NT2/D1 (cell line): Measurements from ENCODE around the gene AHRR.
"Not testable (repeated sequence)": the region's sequence is repeated elsewhere in the genome, so short reads cannot be mapped to it uniquely, and the experiment has no call there.

Experiments
- DNase-seq: peaks from one replicate; pipeline ENCODE4 v3.0.0-alpha.2; 2011; ENCODE audit warnings: low read depth, low spot score
- H3K27me3 ChIP-seq: 2 replicates; pipeline ENCODE4 v1.6.0; 2011; ENCODE audit warnings: mild to moderate bottlenecking; ENCODE audit not compliant: insufficient read length, insufficient read depth
- H3K36me3 ChIP-seq: 2 replicates; pipeline ENCODE4 v1.6.1; 2011; ENCODE audit warnings: mild to moderate bottlenecking, low read length, mixed read lengths; ENCODE audit not compliant: insufficient read depth, insufficient read length
- H3K4me1 ChIP-seq: 2 replicates; pipeline ENCODE4 v1.5.1; 2011; ENCODE audit not compliant: insufficient read depth, insufficient read length
- H3K4me3 ChIP-seq: 2 replicates; pipeline ENCODE4 v1.5.1; 2011; ENCODE audit warnings: low read depth; ENCODE audit not compliant: insufficient read length
- H3K9ac ChIP-seq: 2 replicates; pipeline ENCODE4 v1.6.0; 2011; ENCODE audit warnings: low read depth; ENCODE audit not compliant: insufficient read length
- H3K9me3 ChIP-seq: 2 replicates; pipeline ENCODE4 v1.5.1; 2011; ENCODE audit warnings: mild to moderate bottlenecking, low read length; ENCODE audit not compliant: insufficient read depth
- SUZ12 ChIP-seq: IDR thresholded peaks from 2 replicates; pipeline ENCODE4 v1.6.1; 2011; ENCODE audit not compliant: insufficient read length, insufficient read depth; ENCODE audit errors: extremely low read depth
- YY1 ChIP-seq: IDR thresholded peaks from 2 replicates; pipeline ENCODE4 v1.6.1; 2011; ENCODE audit not compliant: insufficient read length, insufficient read depth
- ZNF274 ChIP-seq: IDR thresholded peaks from 2 replicates; pipeline ENCODE4 v1.6.1; 2011; ENCODE audit warnings: mild to moderate bottlenecking, low read depth, low read length

The AHRR gene

DNA sequence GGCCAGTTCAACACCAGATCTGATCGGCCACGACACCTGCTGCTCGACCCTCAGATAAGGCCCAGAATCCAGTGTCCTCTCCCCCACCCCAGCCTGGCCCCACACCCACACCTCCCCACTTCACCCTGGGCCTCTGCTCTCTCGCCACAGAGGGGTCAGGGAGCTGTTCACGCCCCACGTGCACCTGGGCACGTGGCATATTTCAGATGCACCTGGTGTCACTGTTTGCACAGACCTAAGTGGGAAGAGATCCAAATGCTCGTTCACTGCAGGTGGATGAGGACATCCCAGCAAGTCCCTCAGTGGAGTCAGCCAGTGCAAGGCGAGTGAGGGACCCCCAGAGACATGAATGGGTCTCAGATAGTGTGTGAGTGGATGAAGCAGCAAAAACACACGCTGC is 25.3 kb upstream of the AHRR start:
- H3K4me1 ChIP-seq, H3K27me3 ChIP-seq, H3K9ac ChIP-seq, H3K9me3 ChIP-seq, H3K4me3 ChIP-seq, DNase-seq: not testable (repeated sequence)
- peaks cover 10% of the 10 kb centered on the region for H3K36me3 ChIP-seq

DNA sequence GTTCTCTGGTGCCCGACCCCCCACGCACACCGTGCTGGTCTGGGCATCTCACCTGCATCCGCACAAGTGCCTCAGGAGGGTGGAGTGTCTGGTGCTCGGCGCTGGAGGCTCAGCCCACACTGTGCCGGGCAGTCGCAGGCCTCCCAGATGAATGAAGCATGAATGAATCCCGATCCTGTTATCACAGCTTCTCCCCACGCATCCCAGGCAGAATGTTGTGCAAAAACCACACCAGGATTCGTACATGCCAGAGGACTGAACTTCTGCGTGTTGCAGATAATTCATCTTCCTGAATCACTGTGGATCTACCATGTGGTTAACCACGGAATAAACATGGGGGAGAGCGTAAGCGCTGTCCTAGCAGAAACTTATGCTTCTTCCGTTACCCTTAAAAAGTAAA is 24.6 kb upstream of the AHRR start:
- DNase-seq, H3K4me3 ChIP-seq, H3K9me3 ChIP-seq, H3K9ac ChIP-seq, H3K4me1 ChIP-seq, H3K27me3 ChIP-seq: not testable (repeated sequence)
- H3K36me3 ChIP-seq: peaks cover 10% of the 10 kb centered on the region

DNA sequence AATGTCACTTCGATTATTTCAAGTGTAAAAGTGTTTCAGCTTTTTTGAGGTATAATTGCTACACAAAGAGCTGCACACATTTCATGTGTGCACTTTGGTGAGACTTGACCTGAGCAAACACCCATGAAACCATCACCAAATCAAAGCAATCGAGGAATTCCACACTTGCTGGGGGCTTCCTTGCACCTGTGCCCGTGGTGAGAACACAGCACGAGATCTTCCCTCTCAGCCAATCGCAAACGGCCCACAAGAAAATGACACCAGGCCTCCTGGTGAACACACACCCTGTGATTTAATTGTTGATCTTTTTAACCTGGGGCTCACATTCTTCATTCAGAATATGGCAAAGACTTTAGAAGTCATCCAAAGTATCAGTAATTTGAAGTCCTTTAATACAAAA is 24.1 kb upstream of the AHRR start:
- DNase-seq, H3K9me3 ChIP-seq, H3K27me3 ChIP-seq, H3K4me1 ChIP-seq, H3K9ac ChIP-seq, H3K36me3 ChIP-seq, H3K4me3 ChIP-seq: not testable (repeated sequence)

DNA sequence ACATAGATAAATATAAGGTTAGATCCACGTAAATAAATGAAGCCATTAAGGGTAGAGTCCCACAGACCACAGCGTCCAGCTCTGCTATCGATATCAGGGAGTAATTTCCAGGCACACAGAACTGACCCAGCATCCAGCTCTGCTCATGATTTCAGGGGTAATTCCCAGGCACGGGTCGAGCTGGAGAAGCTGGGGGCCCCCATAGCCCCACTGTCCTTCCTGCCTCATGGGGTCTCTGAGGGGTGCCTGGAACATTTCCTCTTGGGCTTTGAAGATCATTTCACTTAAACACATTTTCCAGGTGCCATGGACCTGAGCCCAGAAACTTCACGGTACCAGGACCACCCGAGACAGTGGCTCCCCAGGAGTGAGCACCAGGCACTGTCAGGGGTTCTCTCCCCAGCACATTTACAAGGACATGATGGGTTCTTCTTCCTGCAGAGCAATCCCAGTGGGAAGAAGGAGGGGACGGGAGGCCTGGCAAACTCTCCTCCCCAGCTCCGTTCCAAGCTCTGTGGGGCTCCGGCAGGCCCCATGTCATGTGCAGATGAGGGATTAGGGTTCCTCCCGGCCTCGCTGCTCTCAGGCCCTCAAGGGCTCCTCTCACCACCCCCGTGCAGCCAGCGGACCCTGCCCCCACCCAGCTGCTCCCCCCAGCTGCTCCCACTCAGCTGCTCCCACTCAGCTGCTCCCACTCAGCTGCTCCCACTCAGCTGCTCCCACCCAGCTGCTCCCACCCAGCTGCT is 23.4 kb upstream of the AHRR start:
- H3K27me3 ChIP-seq: not testable (repeated sequence)

DNA sequence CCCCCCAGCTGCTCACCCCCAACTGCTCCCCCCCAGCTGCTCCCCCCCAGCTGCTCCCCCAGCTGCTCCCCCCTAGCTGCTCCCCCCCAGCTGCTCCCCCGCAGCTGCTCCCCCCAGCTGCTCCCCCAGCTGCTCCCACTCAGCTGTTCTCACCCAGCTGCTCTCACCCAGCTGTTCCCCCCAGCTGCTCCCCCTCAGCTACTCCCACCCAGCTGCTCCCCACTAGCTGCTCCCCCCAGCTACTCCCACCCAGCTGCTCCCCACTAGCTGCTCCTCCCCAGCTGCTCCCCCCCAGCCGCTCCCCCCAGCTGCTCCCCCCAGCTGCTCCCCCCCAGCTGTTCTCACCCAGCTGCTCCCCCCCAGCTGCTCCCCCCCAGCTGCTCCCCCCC is 22.8 kb upstream of the AHRR start:
- Histone ChIP-seq H3K27me3 (no peaks in the 10 kb centered on the region), H3K4me3 (no peak overlapping the region), H3K4me1 (no peaks in the 10 kb centered on the region), H3K36me3 (peaks cover 2% of the 10 kb centered on the region), H3K9ac (no peak overlapping the region), H3K9me3 (no peaks in the 10 kb centered on the region)
- DNase-seq: no peak
- TF ChIP-seq SUZ12 (no peak), ZNF274 (no peak), YY1 (no peak)

More for the DNA sequence above, 23.4 kb upstream of the AHRR start:
- H3K36me3 ChIP-seq, DNase-seq, H3K9ac ChIP-seq, H3K4me3 ChIP-seq, H3K4me1 ChIP-seq, H3K9me3 ChIP-seq: not testable (repeated sequence)

DNA sequence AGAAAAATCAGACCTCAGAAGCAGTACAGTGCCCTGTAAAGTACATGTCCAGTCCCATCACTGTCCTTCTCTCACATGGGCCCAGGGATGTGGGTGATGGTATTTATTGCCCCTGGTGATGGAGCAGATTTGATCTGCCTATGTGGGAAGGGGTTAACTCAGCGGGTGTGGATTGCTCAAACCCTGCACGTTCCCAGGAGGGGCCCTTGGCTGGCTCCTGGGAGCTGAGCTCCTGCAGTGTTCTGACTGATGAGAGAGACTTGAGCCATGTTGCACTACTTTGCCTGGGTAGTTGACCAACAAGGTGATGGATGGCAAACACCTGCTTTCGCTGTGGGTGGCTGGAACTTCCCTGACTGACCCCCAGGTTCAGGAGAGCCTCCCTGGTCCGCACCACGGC is 21.6 kb upstream of the AHRR start:
- H3K9me3 ChIP-seq, H3K4me3 ChIP-seq, H3K4me1 ChIP-seq, H3K36me3 ChIP-seq, DNase-seq, H3K9ac ChIP-seq, H3K27me3 ChIP-seq: not testable (repeated sequence)

DNA sequence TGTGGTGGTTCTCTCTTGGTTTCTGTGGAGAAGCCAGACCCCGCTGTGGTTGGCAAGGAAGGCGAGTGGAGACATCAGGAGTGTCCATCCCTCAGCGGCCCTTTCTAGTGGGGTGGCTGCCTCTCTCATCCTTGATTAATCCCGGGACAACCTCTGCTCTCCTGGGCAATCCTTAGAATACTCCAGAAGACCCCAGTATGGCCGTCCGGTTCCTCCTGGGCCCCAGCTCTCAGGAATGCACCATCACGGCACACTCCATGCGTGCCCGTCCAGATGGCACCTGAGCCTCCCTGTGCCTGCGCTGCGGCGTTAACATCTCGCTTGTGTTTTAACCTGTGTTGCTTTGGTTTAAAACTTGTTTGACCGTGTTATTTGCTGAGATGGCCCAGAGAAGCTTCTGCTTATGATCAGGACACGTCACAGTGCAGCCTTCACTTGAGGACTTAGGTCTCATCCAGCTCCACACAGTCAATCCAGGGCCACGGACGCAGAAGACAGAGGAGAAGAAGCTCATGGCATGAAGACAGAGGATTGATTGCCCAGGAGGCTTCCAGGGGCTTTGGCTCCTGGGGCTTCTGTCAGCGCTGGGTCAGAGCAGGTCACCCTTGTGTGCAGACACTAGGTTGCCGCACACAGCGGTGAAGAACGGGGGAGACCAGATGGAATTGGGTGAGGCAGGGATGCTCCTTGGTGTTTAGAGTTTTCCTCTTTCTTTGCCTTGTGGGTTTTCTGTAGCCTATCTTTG is 20.7 kb upstream of the AHRR start:
- H3K9ac ChIP-seq, H3K4me3 ChIP-seq, H3K27me3 ChIP-seq, H3K36me3 ChIP-seq, H3K4me1 ChIP-seq, H3K9me3 ChIP-seq, DNase-seq: not testable (repeated sequence)

DNA sequence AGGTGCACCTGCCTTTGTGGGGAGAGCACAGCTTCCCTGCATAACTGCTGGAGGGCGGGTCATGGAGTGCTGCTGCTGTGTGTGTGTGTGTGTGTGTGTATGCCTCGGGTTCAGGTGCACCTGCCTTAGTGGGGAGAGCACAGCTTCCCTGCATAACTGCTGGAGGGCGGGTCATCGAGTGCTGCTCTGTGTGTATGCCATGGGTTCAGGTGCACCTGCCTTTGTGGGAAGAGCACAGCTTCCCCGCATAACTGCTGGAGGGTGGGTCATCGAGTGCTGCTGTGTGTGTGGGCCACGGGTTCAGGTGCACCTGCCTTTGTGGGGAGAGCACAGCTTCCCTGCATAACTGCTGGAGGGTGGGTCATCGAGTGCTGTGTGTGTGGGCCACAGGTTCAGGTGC is 19.1 kb upstream of the AHRR start:
- not testable (repeated sequence) for H3K9ac ChIP-seq, H3K9me3 ChIP-seq, H3K27me3 ChIP-seq, H3K4me3 ChIP-seq, DNase-seq, H3K4me1 ChIP-seq
- H3K36me3 ChIP-seq: peaks cover 21% of the 10 kb centered on the region
